Measurements from ENCODE around the gene GNB1.
A peak's percentile ranks its signal among the peaks of the same experiment; 100 is the strongest.

GNB1 gene

DNA sequence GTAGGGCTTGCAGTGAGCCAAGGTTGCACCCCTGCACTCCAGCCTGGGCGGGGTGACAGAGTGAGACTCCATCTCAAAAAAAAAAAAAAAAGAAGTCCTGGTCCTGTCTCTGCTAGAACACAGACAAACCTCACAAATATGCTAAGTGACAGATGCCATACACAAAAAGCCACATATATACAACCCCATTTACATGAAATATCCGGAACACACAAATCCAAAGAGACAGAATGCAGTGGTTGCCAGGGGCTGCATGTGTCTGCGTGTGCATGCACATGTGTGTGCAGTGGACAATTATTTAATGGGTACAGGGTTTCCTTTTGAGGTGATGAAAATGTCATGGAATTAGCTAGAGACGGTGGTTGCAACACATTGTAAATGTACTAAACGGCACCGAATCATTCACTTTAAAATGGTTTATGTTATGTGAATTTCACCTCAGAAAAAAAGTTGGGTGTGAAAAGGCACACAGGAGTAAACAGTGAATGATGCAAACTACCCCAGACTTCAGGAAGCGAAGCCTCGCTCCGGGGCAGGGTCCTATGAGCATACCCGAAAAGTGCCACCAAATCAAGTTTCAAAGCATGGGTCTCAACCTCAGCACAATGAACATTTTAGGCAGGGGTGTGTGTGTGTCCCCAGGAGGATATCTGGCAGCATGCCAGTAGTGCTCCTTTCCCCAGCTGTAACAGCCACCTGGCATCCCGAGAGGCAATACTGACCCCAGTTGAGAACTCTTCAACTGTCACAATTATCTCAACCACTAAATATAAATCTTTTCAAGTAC, 48.3 kb downstream of the GNB1 start:
- no peak for DNase-seq (ENCODE audit: extremely low read depth, low read depth)
- TF ChIP-seq, protein P1, sequence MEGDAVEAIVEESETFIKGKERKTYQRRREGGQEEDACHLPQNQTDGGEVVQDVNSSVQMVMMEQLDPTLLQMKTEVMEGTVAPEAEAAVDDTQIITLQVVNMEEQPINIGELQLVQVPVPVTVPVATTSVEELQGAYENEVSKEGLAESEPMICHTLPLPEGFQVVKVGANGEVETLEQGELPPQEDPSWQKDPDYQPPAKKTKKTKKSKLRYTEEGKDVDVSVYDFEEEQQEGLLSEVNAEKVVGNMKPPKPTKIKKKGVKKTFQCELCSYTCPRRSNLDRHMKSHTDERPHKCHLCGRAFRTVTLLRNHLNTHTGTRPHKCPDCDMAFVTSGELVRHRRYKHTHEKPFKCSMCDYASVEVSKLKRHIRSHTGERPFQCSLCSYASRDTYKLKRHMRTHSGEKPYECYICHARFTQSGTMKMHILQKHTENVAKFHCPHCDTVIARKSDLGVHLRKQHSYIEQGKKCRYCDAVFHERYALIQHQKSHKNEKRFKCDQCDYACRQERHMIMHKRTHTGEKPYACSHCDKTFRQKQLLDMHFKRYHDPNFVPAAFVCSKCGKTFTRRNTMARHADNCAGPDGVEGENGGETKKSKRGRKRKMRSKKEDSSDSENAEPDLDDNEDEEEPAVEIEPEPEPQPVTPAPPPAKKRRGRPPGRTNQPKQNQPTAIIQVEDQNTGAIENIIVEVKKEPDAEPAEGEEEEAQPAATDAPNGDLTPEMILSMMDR (IDR thresholded peaks at IDR 0.05; ENCODE audit: low read depth, low read length), result no peak

DNA sequence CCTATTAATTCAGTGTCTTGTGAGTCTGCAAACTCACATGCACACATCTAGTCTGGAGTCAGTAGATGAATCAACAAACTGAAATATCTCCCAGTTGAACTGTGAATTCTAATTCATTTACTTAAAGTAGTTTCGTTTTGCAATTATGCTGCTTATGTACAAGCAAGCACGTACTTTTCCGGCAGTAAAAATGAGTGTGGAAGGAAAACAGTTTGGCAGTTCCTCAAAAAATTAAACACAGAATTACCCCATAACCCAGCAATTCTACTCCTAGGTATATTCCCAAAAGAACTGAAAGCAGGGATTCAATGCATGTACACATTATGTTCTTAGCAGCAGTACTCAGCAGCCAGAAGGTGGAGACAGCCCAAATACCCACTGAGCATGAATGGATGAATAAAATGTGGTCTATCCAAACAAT, 49.3 kb downstream of the GNB1 start:
- DNase-seq (ENCODE audit: extremely low read depth, low read depth), result no peak
- TF ChIP-seq, protein P1 (IDR thresholded peaks at IDR 0.05; ENCODE audit: low read depth, low read length), result peak; percentile 32

DNA sequence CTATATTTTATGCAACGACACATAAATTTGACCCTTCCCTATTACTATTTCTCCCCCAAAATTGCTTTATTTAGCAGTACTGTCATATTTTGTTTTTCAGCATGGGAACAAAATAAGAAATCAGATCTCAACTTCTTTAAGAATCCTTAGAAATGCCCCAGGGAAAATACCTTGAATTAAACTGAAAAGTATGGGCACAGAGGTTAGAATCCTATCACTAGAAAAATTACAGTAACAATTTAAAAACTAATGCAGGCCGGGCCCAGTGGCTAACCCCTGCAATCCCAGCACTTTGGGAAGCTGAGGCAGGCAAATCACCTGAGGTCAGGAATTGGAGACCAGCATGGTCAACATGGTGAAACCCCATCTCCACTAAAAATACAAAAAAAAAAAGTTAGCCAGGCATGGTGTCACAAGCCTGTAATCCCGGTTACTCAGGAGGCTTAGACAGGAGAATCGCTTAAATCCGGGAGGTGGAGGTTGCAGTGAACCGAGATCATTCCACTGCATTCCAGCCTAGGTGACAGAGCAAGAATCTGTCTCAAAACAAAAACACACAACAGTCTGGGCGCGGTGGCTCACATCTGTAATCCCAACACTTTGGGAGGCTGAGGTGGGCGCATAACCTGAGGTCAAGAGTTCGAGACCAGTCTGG, 51.4 kb downstream of the GNB1 start:
- no peak for DNase-seq (ENCODE audit: extremely low read depth, low read depth)
- TF ChIP-seq, protein P1 (IDR thresholded peaks at IDR 0.05; ENCODE audit: low read depth, low read length), result no peak

DNA sequence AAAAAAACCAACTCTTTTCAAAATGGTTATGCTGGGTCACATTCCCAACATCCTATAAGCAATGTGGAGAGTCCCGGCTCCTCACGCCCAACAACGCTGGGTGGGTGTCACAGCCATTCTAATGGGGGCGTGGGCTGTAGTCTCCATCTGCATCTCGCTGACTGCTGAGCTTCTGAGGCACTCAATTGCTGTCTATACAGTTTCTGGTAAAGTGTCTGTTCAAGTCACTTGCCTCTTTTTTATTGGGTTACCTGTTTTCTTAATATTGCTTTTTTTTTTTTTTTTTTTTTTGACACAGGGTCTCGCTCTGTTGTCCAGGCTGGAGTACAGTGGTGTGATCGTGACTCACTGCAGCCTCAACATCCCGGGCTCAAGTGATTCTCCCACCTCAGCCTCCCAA, 54.8 kb downstream of the GNB1 start:
- TF ChIP-seq, protein P1 (IDR thresholded peaks at IDR 0.05; ENCODE audit: low read depth, low read length), result no peak

DNA sequence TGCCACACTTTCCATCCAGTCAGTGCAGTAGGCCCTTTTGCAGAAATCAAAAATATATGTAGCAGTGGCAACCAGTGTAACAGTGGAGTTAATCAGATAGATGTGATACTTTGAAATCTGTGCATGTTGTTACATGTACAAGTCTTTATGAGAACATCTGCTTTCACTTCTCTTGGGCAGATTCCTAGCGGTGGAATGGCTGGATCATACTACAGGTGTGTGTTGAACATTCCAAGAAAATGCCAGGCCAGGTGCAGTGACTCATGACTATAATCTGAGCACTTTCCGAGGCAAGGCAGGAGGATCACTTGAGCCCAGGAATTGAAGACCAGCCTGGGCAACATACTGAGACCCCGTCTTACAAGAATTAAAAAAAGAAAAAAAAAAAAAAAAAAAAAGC, 55.3 kb downstream of the GNB1 start:
- DNase-seq (ENCODE audit: extremely low read depth, low read depth), result no peak
- TF ChIP-seq, protein P1 (IDR thresholded peaks at IDR 0.05; ENCODE audit: low read depth, low read length), result no peak

More for the DNA sequence above, 54.8 kb downstream of the GNB1 start:
- no peak for DNase-seq (ENCODE audit: extremely low read depth, low read depth)

DNA sequence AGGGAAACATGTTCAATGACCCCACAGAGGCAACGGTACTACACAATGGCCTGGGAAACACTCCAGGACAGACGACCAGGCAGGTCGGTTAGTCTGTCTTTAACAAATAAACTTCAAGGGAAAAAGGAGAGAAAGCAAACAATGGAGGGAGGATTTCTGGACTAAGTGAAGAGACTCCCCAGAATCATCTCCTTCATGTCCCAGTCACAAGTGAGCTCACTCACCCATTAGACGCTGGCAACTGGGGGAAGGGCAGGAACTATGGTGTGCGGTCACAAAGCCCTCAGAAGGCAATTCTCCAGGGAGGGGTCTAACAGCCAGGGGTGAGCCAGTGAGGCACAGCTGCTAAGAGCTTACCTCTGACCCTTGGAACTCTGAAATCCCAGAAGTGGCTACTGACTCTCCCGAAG, 57.0 kb downstream of the GNB1 start:
- TF ChIP-seq, protein P1 (IDR thresholded peaks at IDR 0.05; ENCODE audit: low read depth, low read length), result no peak
- no peak for DNase-seq (ENCODE audit: extremely low read depth, low read depth)

DNA sequence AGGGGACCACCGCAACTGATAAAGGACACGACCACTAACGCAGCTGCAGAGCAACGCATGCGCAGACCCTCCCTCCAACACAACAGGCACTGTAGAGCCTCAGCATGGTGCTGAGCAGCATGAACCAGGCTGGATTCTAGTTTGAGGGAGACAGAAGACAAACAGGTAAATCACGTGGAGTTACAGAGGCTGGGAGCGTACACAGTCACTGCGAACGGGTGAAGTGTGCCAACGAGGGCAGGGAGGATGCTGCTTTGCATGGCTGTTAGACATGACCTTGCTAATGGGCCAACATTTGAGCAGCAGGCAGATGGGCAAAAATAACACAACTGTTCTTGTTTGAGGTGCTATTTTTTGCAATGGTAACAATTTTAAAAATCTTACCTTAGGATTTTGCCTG, 57.4 kb downstream of the GNB1 start:
- DNase-seq (ENCODE audit: extremely low read depth, low read depth), result no peak
- TF ChIP-seq, protein P1 (IDR thresholded peaks at IDR 0.05; ENCODE audit: low read depth, low read length), result no peak
